HG03520 (cell line): ENCODE data around the gene NHP2.

ENCODE experiments used
- ATAC-seq: cut with Tn5 transposase; IDR thresholded peaks from one replicate; pipeline ENCODE4 v1.9.1; 2021; ENCODE audit warnings: mild to moderate bottlenecking, moderate library complexity; ENCODE audit not compliant: unreplicated experiment

Gene NHP2

DNA sequence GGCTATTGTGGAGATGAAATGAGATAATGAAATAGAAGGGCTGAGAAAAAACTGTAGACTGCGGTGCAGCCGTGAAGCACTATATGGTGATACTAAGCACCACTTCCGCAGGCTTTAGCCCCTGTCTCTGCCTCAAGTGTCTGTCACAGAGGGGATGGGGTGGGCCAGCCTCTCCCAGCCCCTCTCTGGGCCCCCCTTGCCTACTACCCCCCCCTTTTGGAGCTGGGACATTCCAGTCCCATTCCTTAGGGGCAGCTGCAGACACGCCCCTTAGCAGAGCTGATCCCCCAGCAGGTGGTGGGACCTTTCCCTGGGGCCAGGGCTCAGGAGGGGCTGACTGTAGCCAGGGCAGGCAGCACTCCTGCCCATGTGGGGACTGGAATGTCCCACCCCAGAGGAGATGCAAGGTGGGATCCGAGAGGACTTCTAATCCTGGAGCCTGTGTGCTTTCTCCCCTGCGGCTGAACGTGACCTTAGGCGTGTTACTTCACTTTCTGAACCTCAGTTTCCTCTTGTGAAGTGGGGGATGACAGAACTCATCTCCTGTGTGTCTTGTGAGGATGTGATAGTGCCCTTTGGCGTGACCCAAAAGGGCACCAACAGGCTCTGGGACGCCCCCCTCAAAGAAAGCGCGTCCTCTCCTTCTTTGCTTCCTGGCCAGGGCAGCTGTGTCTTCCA lies 38.4 kb downstream of the NHP2 start:
- no peak for ATAC-seq

DNA sequence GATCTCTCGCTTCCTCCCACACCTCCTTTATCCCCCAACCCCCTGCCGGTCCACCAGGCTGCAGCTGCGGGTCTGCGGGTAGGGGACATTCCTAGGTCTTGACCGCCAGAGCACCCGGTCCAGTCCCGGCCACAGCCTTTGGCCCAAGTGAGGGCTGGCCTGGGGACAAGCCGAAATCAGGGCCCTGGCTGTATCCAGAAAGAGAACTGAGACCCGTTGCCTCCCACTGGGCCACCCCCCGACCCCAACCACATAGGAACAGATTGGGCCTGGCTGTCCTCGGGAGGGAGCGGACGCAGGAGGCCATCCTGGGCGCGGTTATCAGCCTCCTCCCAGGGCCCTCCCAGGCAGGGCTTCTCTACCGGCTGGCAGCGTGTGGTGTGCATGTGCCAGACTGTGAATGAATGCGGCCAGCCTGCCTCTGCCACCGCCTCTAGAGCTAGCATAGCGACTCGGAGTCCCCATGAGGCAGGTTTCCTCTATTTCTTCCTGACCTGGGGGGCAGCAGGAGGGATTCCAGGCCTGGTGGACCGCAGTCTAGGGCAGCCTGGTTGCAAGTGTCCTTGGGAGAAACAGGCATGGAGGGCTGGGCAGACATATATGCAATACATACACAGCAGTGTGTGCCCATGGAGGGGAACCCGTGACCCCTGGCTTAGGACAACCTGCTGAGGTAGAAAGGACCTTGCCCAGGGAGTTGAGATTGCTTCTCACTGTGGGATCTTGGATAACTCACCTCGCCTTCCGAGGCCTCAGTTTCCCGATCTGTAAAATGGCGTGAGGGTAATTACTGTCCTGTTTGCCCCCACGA lies 39.2 kb downstream of the NHP2 start:
- no peak for ATAC-seq

DNA sequence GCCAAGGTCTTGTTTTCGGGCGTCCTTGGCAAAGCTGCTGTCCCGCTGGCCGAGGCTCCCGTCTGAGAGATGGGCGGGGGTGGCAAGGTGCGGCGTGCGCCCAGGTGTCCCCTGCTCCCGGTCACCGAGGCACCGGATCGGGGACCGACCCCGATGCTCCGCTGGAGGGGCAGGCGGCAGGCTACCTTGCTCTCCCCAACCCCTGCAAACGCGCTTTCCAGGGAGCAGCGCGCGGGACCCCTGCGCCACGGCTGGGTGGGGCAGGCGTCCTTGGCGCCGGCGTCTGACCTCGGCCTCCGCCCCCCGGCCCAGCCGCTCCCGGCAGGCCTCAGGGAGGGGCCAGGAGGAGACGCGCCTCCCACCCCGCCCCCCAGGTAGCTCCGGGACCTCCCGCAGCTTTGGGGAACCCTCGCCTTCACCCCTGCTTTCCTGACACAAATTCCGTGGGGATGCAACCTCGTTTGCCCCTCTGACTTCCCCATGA lies 39.8 kb downstream of the NHP2 start:
- ATAC-seq: no peak

DNA sequence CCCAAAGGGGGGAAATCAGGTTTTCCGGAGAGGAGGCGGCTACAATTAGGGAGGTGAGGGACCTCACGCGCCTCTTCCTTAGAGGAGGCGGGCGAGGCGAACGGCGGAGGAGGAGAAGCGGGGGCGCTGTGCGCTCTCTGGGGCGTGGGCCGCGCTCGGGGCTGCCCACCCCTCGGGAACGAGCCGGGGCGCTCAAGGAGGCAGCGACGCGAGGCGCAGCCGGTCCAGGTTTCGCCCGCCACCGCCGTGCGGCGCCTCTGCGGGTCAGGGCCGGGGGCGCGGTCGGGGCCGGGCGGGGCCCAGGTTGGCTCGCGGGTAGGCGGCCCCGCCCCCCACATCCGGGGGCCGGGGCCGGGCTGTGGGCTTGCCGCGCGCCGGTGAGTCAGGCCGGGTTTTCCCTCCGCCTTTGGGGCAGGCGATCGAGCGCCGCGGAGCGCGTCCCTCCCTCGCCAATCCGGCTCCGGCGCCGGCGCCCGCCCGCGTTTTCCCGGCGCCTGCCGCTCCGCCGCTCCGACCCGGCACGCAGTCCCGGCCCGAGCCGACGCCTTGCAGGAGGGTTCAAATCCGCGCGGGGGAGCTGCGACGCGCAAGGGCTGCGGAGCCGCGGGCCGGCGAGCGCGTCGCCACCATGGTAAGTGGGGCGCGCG lies 40.4 kb downstream of the NHP2 start, which contains the start of gene N4BP3:
Gene N4BP3 (plus strand): TSS at position 392 of the 647 bp plus-strand sequence. CDS start 6,052 bp downstream, outside the sequence.
- ATAC-seq: peak; percentile 57

DNA sequence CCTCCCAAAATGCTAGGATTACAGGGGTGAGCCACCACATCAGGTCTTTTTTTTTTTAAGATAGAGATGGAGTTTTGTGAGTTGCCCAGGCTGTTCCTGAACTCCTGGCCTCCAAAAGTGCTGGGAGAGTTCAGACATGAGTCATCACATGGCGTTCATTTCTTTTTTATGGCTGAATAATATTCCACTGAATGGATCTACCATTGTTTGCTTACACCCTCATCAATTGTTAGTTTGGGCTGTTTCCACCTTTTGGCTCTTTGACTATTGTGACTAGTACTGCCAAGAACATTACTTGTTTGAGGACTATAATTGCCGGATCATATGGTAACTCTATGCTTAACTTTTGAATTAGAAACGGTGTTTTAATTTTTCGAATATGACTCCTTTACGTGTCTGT lies 41.1 kb downstream of the NHP2 start:
- ATAC-seq: no peak

DNA sequence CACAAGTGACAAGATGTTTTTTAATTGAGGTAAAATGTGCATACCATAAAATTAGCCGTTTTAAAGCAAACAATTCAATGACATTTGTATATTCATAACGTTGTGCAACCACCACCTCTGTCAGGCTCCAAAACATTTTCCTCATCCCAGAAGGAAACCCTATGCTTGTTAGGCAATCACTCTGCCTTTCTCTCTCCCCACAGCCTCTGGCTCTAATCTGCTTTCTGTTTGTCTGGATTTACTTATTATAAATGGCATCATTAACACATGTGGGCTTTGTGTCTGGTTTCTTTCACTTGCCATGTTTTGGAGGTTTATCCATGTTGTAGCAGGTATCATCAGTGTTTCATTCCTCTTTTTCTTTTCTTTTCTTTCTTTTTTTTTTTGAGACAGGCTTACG lies 41.8 kb downstream of the NHP2 start:
- no peak for ATAC-seq

DNA sequence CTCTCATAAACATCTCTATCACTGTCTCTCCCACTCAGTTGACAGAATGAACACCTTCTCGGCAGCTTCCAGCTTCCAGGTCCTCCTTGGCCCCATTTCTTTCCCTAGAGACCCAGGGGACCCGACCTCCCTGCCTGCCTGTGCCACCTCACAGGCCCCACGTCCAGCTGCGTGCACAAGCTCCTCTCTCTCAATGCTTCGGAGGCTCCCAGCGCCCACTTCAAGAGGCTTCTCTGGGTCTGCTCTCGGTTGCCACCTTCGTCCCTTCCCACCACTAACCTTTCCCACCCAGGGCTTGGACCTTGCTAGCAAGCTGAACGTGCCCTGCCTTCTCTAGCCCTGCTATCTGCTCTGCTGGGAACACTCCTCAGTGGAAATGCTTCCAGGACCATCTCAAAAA lies 43.2 kb downstream of the NHP2 start:
- no peak for ATAC-seq

DNA sequence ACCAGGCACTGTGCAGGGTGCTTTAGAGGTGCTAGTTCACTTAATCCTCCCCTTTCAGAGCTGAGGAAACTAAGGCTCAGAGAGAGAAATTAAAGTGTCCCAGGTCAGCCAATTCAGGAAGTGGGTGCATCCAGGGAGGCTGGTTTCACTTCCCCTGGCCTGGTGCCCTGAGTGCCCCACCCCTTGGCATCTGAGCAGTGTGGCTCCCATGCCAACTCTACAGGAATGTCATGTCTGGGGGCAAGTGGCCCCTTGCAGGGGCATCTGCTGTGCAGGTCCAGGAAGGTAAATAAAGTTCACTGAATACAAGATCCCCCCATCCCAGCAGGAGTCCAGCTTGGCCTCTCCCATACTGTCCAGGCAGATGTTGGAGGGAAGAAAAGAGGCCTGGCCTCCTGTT lies 44.7 kb downstream of the NHP2 start:
- ATAC-seq: no peak

DNA sequence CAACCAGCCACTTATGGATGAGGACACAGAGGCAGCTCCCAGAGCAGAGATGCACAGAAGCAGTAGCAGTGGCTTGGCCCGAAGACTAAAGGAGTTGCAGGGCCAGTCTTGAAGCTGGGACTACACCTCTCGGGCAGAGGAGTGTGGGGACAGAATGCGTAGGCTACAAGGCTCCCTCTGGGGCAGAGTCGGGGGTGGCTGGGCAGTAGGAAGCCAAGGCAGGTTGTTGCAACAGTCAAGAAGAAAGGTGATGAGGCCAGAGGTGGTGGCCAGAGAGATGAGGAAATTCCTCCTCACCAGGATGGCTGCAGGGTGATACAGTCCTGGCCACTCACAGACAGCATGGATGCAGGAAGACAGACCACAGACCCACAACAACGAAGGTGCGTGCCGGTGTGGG lies 45.2 kb downstream of the NHP2 start:
- no peak for ATAC-seq

DNA sequence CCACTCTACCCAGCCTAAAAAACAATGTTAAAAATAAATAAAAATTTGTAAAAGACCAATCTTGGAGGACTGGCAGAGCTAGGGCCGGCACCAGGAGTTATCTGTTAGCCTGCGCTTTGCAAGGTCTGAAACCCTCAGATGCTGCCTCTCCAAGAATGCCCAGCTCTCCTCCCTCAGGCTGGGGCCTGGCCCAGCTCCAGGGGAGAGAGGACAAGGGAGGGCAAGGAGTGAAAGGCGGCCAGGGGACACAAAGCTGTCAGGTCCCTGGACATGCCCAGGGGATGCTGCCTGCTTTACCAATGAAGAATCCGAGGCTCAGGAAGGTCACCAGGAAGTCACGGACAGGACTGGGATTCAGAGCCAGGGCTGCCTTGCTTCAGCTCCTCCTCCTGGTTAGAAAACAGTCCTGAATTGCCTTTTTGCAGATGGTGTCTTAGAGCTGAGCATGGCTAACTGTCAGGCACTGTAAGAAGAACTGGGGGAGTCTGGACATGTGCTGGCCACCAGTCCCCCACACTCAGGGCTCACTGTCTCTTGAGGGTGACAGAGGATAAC lies 45.9 kb downstream of the NHP2 start:
- no peak for ATAC-seq

DNA sequence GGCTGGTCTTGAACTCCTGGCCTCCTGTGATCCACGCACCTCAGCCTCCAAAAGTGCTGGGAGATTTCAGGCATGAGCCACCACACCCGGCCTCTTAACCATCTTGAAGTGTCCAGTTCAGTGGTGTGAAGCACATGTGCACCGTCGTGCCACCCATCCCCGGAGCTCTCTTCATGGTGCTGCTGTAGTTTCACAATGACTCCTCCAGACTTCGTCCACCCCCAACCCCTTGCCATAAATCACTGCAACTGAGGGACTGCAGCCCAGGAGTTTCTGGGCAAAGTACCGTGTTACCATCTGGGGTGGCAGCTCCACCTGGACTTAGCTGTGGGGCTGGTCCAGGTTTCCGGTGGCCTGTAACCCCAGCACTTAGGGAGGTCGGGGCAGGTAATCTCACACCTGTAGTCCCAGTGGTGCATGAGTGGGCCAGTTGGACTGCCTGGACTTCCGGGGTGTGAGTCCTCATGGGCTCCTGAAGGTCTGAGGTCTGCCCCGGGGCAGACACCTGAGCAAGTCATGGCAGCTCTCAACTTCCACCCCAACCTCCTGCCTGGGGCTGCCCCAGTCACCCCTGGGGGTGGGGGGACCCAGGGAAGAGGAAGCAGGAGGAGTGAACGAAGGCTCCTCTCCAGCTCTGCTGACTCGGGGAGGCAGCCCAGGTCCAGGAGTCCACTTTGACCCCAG lies 47.0 kb downstream of the NHP2 start:
- no peak for ATAC-seq

DNA sequence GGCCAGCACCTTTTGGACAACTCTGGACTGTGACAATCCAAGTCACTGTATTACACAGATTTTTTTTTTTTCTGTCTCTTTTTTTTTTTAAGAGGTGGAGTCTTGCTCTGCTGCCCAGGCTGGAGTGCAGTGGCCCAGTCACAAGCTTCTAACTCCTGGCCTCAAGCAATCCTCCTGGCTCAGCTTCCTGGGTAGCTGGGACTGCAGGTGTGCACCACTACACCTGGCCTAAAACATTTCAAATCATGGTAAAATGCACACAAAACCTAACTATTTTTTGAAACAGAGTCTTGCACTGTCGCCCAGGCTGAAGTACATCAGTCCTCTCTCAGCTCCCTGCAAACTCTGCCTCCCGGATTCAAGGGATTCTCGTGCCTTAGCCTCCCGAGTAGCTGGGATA lies 47.6 kb downstream of the NHP2 start:
- ATAC-seq: no peak

DNA sequence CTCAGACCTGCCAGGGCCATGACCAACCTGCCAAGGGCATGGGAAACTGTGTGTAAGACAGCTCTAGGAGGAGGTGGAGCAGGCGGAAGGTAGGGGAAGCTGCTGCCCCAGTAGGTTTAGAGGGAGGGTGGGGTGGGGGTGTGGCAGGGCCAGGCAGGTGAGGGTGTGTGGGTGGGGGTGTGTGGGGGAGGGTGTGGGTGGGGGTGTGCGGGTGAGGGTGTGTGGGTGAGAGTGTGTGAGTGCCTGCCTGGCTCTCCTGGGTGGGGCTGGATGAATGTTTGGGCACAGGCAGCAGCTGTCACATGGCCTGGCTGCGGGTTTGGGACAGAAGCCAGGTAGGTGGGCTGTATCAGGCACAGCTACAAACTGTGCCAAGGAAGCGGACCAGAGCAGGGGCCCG lies 49.2 kb downstream of the NHP2 start:
- ATAC-seq: no peak

DNA sequence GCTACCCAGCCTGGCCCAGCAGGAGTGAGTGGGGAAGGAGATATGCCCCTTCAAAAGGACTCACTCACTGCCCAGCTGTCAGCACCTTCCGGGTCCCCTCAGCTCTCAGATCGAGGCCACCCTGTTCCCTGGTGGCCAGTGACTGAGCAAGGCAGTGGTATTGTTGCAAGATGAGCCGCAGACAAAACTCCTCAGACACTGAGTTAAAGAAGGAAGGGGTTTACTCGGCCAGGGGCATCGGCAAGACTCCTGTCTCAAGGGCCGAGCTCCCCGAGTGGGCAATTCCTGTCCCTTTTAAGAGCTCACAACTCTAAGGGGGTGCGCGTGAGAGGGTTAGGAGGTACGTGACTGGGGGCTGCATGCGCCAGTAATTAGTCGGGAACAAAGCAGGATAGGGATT lies 50.1 kb downstream of the NHP2 start:
- ATAC-seq: no peak
